Kidney epithelial cell (primary cell): ENCODE measurements around the gene GIMAP7. TPM values are rescaled to one million over a fixed set of nuclear protein-coding genes. Genes with fewer than 3 reads are reported as not detected.

ENCODE experiments used
- DNase-seq: peaks from one replicate; pipeline ENCODE4 v3.0.0-alpha.2; 2010; ENCODE audit warnings: low read depth
- H3K27me3 ChIP-seq: 2 replicates; pipeline ENCODE4 v1.6.0; 2011; ENCODE audit warnings: low read length; ENCODE audit not compliant: control insufficient read depth, insufficient read depth
- H3K36me3 ChIP-seq: 2 replicates; pipeline ENCODE4 v1.5.1; 2011; ENCODE audit warnings: low read length; ENCODE audit not compliant: control insufficient read depth, insufficient read depth
- H3K4me3 ChIP-seq: 2 replicates; pipeline ENCODE4 v1.5.1; 2011; ENCODE audit warnings: low read depth, mild to moderate bottlenecking, control low read depth, low read length
- total RNA-seq: library from RNA; depleted of rRNA; stranded (reverse); fragments of >200 nt; gene quantifications from 2 replicates; pipeline ENCODE4 v1.2.3, GENCODE V29; 2015
- TF ChIP-seq, protein P1 (sequence below): IDR thresholded peaks from 2 replicates; pipeline ENCODE4 v1.5.1; 2011; ENCODE audit warnings: mild to moderate bottlenecking, moderate library complexity, low read length, control low read depth, inconsistent platforms; ENCODE audit not compliant: insufficient read depth, poor library complexity, severe bottlenecking

Gene GIMAP7
- total RNA-seq, 1 donor from 2014 or later: not detected

DNA sequence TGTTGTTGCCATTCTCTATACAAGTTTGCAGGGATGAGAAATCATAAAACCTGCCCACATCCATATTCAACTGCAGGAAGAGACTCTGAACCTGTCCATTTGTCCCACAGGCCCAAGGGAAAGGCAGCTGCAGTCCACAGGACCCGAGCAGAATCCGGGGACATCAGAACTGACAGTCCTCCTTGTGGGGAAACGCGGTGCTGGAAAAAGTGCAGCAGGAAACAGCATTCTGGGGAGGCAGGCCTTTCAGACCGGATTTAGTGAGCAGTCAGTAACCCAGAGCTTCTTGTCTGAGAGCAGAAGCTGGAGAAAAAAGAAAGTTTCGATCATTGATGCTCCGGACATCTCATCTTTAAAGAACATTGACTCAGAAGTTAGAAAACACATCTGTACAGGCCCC is 40.8 kb upstream of the GIMAP7 start:
- Histone ChIP-seq H3K4me3 (no peak overlapping the region), H3K27me3 (no peaks in the 10 kb centered on the region), H3K36me3 (no peaks in the 10 kb centered on the region)
- TF ChIP-seq, protein P1, sequence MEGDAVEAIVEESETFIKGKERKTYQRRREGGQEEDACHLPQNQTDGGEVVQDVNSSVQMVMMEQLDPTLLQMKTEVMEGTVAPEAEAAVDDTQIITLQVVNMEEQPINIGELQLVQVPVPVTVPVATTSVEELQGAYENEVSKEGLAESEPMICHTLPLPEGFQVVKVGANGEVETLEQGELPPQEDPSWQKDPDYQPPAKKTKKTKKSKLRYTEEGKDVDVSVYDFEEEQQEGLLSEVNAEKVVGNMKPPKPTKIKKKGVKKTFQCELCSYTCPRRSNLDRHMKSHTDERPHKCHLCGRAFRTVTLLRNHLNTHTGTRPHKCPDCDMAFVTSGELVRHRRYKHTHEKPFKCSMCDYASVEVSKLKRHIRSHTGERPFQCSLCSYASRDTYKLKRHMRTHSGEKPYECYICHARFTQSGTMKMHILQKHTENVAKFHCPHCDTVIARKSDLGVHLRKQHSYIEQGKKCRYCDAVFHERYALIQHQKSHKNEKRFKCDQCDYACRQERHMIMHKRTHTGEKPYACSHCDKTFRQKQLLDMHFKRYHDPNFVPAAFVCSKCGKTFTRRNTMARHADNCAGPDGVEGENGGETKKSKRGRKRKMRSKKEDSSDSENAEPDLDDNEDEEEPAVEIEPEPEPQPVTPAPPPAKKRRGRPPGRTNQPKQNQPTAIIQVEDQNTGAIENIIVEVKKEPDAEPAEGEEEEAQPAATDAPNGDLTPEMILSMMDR: no peak
- no peak for DNase-seq

DNA sequence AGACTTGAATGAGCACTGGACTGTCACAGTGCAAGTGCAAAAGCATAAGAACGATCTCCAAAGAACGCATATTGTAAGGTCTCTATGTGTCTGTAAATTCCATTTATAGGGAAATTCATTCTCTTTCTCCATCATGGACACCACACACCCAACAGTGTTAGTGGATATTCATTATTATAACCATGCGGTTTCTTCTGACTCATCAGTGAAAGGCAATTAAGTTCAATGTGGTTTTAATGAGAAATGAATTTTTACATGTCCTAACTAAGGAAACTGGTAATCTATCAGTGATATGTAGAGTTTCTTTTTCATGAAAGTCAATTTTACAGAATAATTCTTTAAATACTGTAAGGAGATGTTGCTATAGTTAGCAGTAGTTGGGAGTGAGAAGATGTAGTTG is 38.4 kb upstream of the GIMAP7 start:
- no peaks in the 10 kb centered on the region for H3K36me3 ChIP-seq
- peaks cover 2% of the 10 kb centered on the region for H3K27me3 ChIP-seq
- TF ChIP-seq, protein P1: no peak
- H3K4me3 ChIP-seq: no peak overlapping the region
- DNase-seq: no peak

DNA sequence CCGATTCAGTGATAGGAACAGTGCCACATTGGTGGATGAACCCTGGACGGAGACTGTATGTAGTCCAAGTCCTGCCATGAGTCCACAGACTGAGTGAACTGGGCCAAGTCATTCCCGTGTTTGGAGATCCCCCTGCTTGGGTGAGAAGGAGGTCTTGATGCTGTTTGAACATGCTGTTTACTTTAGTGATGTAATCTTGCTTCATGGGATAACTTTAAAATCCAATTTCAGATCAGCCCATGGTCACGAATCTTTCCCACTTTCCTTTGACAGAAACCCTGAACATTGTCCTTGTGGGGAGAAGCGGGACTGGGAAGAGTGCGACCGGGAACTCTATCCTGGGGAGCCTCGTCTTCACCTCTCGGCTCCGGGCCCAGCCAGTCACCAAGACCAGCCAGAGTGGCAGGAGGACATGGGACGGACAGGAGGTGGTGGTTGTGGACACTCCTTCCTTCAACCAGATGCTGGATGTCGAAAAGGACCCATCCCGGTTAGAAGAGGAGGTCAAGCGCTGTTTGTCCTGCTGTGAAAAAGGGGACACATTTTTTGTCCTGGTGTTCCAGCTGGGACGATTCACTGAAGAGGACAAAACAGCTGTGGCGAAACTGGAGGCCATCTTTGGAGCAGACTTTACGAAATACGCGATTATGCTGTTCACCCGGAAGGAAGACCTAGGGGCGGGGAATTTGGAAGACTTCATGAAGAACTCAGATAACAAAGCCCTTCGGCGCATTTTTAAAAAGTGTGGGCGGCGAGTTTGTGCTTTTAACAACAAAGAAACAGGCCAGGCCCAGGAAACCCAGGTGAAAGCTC is 37.6 kb upstream of the GIMAP7 start:
- no peaks in the 10 kb centered on the region for H3K36me3 ChIP-seq
- TF ChIP-seq, protein P1: no peak
- no peak overlapping the region for H3K4me3 ChIP-seq
- DNase-seq: no peak
- H3K27me3 ChIP-seq: peaks cover 2% of the 10 kb centered on the region

DNA sequence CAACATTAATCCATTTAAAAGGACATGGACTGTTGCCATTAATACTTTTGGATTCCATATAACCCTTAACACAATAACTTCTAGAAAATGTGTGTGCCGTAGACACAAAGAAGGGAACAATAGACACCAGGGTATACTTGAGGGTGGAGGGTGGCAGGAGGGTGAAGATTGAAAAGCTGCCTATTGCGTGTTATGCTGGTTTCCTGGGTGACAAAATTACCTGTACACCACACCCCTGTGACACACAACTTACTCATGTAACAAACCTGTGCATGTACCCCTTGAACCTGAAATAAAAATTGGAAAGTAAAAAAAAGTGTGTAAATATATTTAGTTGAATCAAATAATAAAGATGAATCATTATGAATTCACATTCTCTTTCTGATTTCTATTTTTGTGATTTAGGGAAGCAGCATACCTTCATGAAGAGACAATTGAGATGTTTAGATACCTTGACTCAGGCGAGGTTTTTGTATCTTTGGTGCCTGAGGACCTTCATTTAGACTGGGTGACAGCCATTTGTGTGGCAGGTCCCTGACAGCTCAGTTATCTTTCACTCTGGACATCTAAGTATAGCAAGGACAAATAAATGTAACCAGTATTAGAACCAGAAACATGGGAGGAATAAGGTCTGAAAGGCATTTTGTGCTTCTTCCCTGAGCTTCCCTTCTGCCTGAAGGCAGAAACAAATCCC is 35.5 kb upstream of the GIMAP7 start:
- H3K4me3 ChIP-seq: no peak overlapping the region
- DNase-seq: no peak
- peaks cover 2% of the 10 kb centered on the region for H3K27me3 ChIP-seq
- no peaks in the 10 kb centered on the region for H3K36me3 ChIP-seq
- TF ChIP-seq, protein P1: no peak

DNA sequence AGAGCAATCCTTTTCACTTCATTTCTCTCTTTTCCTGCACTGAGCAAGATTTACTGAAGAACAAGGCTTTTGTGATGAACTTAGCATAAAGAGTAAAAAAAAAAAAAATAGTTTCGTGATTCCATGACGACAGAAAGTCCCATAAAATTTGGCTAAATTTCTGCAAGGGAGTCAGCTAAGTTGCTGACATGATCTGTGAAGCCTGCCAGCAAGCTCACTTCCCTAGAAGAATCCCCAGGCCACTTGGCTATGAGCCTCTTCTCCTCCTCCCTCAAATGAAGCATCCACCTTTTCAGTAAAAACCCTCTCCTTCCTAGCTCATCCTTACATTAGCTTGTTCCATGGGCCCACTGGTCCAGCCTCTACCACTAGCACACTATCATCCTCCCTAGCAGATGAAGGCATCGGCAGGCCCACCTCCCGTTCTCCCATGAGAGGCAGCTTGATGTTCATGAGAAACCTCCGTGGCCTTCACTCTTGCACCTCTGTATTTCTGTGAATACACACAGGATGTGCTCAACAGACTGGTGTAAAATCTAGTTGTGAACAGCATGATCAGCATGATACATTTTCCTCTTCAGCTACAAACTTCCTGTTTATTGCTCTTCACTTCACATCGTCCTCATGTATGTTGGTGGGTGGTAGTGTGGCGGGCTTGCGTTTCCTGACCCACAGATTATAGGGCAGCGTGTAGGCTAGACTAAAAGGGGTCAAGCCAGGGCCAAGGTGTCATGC is 33.3 kb upstream of the GIMAP7 start:
- H3K4me3 ChIP-seq: no peak overlapping the region
- peaks cover 2% of the 10 kb centered on the region for H3K27me3 ChIP-seq
- H3K36me3 ChIP-seq: no peaks in the 10 kb centered on the region
- no peak for DNase-seq
- TF ChIP-seq, protein P1: no peak
